H1 (cell line): ENCODE results near the gene WBP1L. TPM values are rescaled to one million over a fixed set of nuclear protein-coding genes. Genes with fewer than 3 reads are reported as not detected.

Source experiments
- CTCF ChIA-PET: fragments of 300-600 bp; sonication (Branson Sonifier 250); formaldehyde crosslinking; loops from one replicate; lab custom pipeline; 2021; ENCODE audit not compliant: partially characterized antibody; lab: Charles Lee
- POLR2A ChIA-PET: fragments of 300-600 bp; sonication (Branson Sonifier 250); formaldehyde crosslinking; loops from one replicate; lab custom pipeline; 2021; ENCODE audit warnings: inconsistent platforms; ENCODE audit not compliant: partially characterized antibody; lab: Charles Lee
- DNase-seq, 2 experiments: peaks; one replicate each; pipeline versions ENCODE4 v3.0.0 to v3.0.0-alpha.2; 2010 to 2022; ENCODE audit warnings: low spot score in 2 of 2, low read depth in 1 of 2, mixed read lengths in 1 of 2
- FAIRE-seq: peaks from 2 replicates; lab custom pipeline; 2011; peaks lifted over from hg19 to GRCh38; lab: Jason Lieb, UNC
- H2AFZ ChIP-seq: 2 replicates; pipeline ENCODE4 v1.8.1; 2012; ENCODE audit warnings: low read length, inconsistent platforms
- H2AK5ac ChIP-seq: 2 replicates; pipeline ENCODE4 v1.6.1; 2013; ENCODE audit warnings: low read depth, low read length
- H2BK120ac ChIP-seq: replicated peaks from 2 replicates; pipeline ENCODE3; 2013; ENCODE audit warnings: low read depth, low read length, inconsistent platforms
- H2BK12ac ChIP-seq: 2 replicates; pipeline ENCODE4 v1.6.1; 2013; ENCODE audit warnings: low read depth, low read length
- H2BK15ac ChIP-seq: 2 replicates; pipeline ENCODE4 v1.6.1; 2013; ENCODE audit warnings: low read length
- H2BK20ac ChIP-seq: 2 replicates; pipeline ENCODE4 v1.6.1; 2013; ENCODE audit warnings: low read length
- H2BK5ac ChIP-seq: 2 replicates; pipeline ENCODE4 v1.6.1; 2013; ENCODE audit warnings: low read depth, low read length
- H3K14ac ChIP-seq: 2 replicates; pipeline ENCODE4 v1.6.1; 2013; ENCODE audit warnings: inconsistent platforms; ENCODE audit not compliant: insufficient read length
- H3K18ac ChIP-seq: 2 replicates; pipeline ENCODE4 v1.6.1; 2013; ENCODE audit warnings: low read length; ENCODE audit errors: extremely low read depth
- H3K23ac ChIP-seq: 2 replicates; pipeline ENCODE4 v1.6.1; 2013; ENCODE audit warnings: inconsistent platforms; ENCODE audit not compliant: insufficient read length
- H3K23me2 ChIP-seq: 2 replicates; pipeline ENCODE4 v1.6.1; 2013; ENCODE audit warnings: low read depth, low read length
- H3K27ac ChIP-seq: 2 replicates; pipeline ENCODE4 v1.6.1; 2011; ENCODE audit warnings: low read depth, low read length, inconsistent platforms
- H3K27me3 ChIP-seq, 4 experiments: replicated peaks in 1 of 4; 1 replicate in 1 of 4; 2 replicates in 3 of 4; pipeline versions ENCODE4 v1.6.1 to v1.8.1; 2011 to 2013; ENCODE audit warnings: low read length in 3 of 4, mild to moderate bottlenecking in 3 of 4, inconsistent platforms in 2 of 4, mixed read lengths in 2 of 4, moderate library complexity in 1 of 4; ENCODE audit not compliant: control insufficient read depth in 3 of 4, insufficient read depth in 3 of 4; ENCODE audit errors: extremely low read depth in 1 of 4
- H3K36me3 ChIP-seq, 4 experiments: 2 replicates each; pipeline versions ENCODE4 v1.6.1 to v1.8.1; 2011 to 2013; ENCODE audit warnings: mild to moderate bottlenecking in 4 of 4, low read length in 3 of 4, moderate library complexity in 2 of 4, control low read depth in 1 of 4, inconsistent platforms in 1 of 4; ENCODE audit not compliant: insufficient read depth in 4 of 4, control insufficient read depth in 2 of 4
- H3K4ac ChIP-seq: replicated peaks from 2 replicates; pipeline ENCODE3; 2013; ENCODE audit warnings: low read length, low read depth, mixed read lengths, inconsistent platforms; ENCODE audit not compliant: insufficient read length
- H3K4me1 ChIP-seq, 4 experiments: replicated peaks in 1 of 4; 1 replicate in 1 of 4; 2 replicates in 3 of 4; pipeline versions ENCODE4 v1.6.1 to v1.8.1; 2011 to 2013; ENCODE audit warnings: low read length in 3 of 4, inconsistent platforms in 2 of 4, mixed read lengths in 1 of 4; ENCODE audit not compliant: insufficient read depth in 4 of 4, control insufficient read depth in 3 of 4
- H3K4me2 ChIP-seq, 2 experiments: 2 replicates each; pipeline versions ENCODE4 v1.6.1 to v1.8.1; 2011 to 2013; ENCODE audit warnings: low read depth in 2 of 2, low read length in 2 of 2, control low read depth in 1 of 2, inconsistent platforms in 1 of 2, mild to moderate bottlenecking in 1 of 2; ENCODE audit not compliant: insufficient read depth in 1 of 2
- H3K4me3 ChIP-seq, 4 experiments: fragments of 200-600, 300-600 bp in 1 of 4; sonication (generic), shearing (Covaris generic), sonication (Bioruptor Twin) in 1 of 4; 2 replicates each; pipeline versions ENCODE4 v1.5.1 to v1.8.1; 2011 to 2016; ENCODE audit warnings: low read length in 4 of 4, low read depth in 3 of 4, control low read depth in 2 of 4, inconsistent platforms in 2 of 4, mild to moderate bottlenecking in 2 of 4, mixed read lengths in 1 of 4, moderate library complexity in 1 of 4; ENCODE audit not compliant: insufficient read depth in 2 of 4; ENCODE audit errors: extremely low read depth in 1 of 4
- H3K56ac ChIP-seq: replicated peaks from 2 replicates; pipeline ENCODE3; 2013; ENCODE audit warnings: low read depth, mild to moderate bottlenecking, mixed read lengths, low read length, inconsistent platforms; ENCODE audit not compliant: insufficient read length
- H3K79me1 ChIP-seq: 2 replicates; pipeline ENCODE4 v1.6.1; 2013; ENCODE audit warnings: low read depth, low read length, control low read depth
- H3K79me2 ChIP-seq, 2 experiments: 2 replicates each; pipeline versions ENCODE4 v1.6.1 to v1.8.1; 2012 to 2013; ENCODE audit warnings: low read length in 2 of 2, mild to moderate bottlenecking in 2 of 2, inconsistent platforms in 1 of 2; ENCODE audit not compliant: insufficient read depth in 2 of 2, control insufficient read depth in 1 of 2
- H3K9ac ChIP-seq, 4 experiments: replicated peaks in 1 of 4; 1 replicate in 1 of 4; 2 replicates in 3 of 4; pipeline versions ENCODE4 v1.6.1 to v1.8.1; 2011 to 2013; ENCODE audit warnings: low read depth in 3 of 4, low read length in 3 of 4, control low read depth in 2 of 4, mild to moderate bottlenecking in 2 of 4, moderate library complexity in 2 of 4, inconsistent platforms in 1 of 4; ENCODE audit errors: extremely low read depth in 1 of 4
- H3K9me3 ChIP-seq, 2 experiments: 2 replicates each; pipeline versions ENCODE4 v1.6.1 to v1.8.1; 2012 to 2013; ENCODE audit warnings: mild to moderate bottlenecking in 2 of 2, moderate library complexity in 2 of 2, control low read depth in 1 of 2, inconsistent platforms in 1 of 2, low read depth in 1 of 2, low read length in 1 of 2, mixed read lengths in 1 of 2; ENCODE audit not compliant: insufficient read depth in 2 of 2
- H4K20me1 ChIP-seq, 2 experiments: replicated peaks in 1 of 2; 2 replicates each; pipeline versions ENCODE3 to v1.8.1; 2011 to 2013; ENCODE audit warnings: inconsistent platforms in 2 of 2, low read length in 2 of 2, mild to moderate bottlenecking in 1 of 2; ENCODE audit not compliant: insufficient read depth in 2 of 2, control insufficient read depth in 1 of 2
- H4K5ac ChIP-seq: 2 replicates; pipeline ENCODE4 v1.6.1; 2013; ENCODE audit warnings: low read length, low read depth, mixed read lengths, inconsistent platforms; ENCODE audit not compliant: insufficient read length
- H4K8ac ChIP-seq: 2 replicates; pipeline ENCODE4 v1.8.0; 2013; ENCODE audit warnings: mild to moderate bottlenecking, moderate library complexity, low read length, inconsistent platforms; ENCODE audit not compliant: insufficient read depth; ENCODE audit errors: extremely low read depth
- H4K91ac ChIP-seq: replicated peaks from 2 replicates; pipeline ENCODE3; 2013; ENCODE audit warnings: low read length, mixed read lengths, inconsistent platforms; ENCODE audit not compliant: insufficient read length
- CTBP2 ChIP-seq: IDR thresholded peaks from 2 replicates; pipeline ENCODE4 v1.7.0; 2011; ENCODE audit warnings: borderline replicate concordance, mild to moderate bottlenecking, moderate library complexity, mixed read lengths, low read length; ENCODE audit not compliant: insufficient read depth, insufficient read length
- CTCF ChIP-seq, 3 experiments: IDR thresholded peaks; 1 replicate in 2 of 3; 2 replicates in 1 of 3; pipeline versions ENCODE4 v1.5.1 to v1.6.1; 2011; ENCODE audit warnings: low read length in 3 of 3, mild to moderate bottlenecking in 3 of 3, inconsistent platforms in 2 of 3, low read depth in 1 of 3, moderate library complexity in 1 of 3; ENCODE audit not compliant: insufficient read depth in 1 of 3; ENCODE audit errors: control extremely low read depth in 1 of 3
- EP300 ChIP-seq, 2 experiments: IDR thresholded peaks; 1 replicate in 1 of 2; 2 replicates in 1 of 2; pipeline ENCODE4 v1.6.1; 2011 to 2012; ENCODE audit warnings: low read depth in 2 of 2, low read length in 2 of 2, mild to moderate bottlenecking in 2 of 2, borderline replicate concordance in 1 of 2, inconsistent platforms in 1 of 2, moderate library complexity in 1 of 2
- RAD21 ChIP-seq, 2 experiments: IDR thresholded peaks in 1 of 2; conservative IDR thresholded peaks in 1 of 2; 2 replicates each; pipeline ENCODE4 v1.6.1; 2011; ENCODE audit warnings: low read depth in 2 of 2, low read length in 2 of 2, improper control_type of control experiment in 1 of 2, inconsistent platforms in 1 of 2, mild to moderate bottlenecking in 1 of 2, moderate library complexity in 1 of 2
- SIN3A ChIP-seq, 2 experiments: IDR thresholded peaks in 1 of 2; conservative IDR thresholded peaks in 1 of 2; 2 replicates each; pipeline ENCODE4 v1.6.1; 2011 to 2012; ENCODE audit warnings: low read length in 2 of 2, improper control_type of control experiment in 1 of 2, low read depth in 1 of 2, mild to moderate bottlenecking in 1 of 2
- TAF1 ChIP-seq: IDR thresholded peaks from 2 replicates; pipeline ENCODE4 v1.6.1; 2011; ENCODE audit warnings: mild to moderate bottlenecking, low read depth, low read length
- WGBS, 2 experiments: shearing (Covaris generic) in 1 of 2; methylation state at CpG; one replicate each; pipeline versions ENCODE4 v1.1.6 to v1.1.7; 2013 to 2015; ENCODE audit warnings: low lambda C conversion rate in 2 of 2, mixed read lengths in 2 of 2, inconsistent platforms in 1 of 2, low coverage in 1 of 2, missing lambda C conversion rate in 1 of 2; ENCODE audit not compliant: insufficient replicate concordance in 2 of 2, insufficient coverage in 1 of 2, insufficient read length in 1 of 2; ENCODE audit errors: extremely low coverage in 1 of 2, missing lambda C conversion rate in 1 of 2; 5-methylcytosine and 5-hydroxymethylcytosine counted together
- polyA plus RNA-seq, 7 experiments: library from polyadenylated mRNA; depleted of rRNA in 3 of 7; stranded (reverse) in 5 of 7; unstranded in 2 of 7; fragments of >200 nt in 5 of 7; fragments of 200-250 nt in 2 of 7; gene quantifications; 1 replicate in 5 of 7; 2 replicates in 1 of 7; 4 replicates in 1 of 7; pipeline versions ENCODE4 v1.2.1 to v1.2.3, GENCODE V29; 2011 to 2013; ENCODE audit warnings: missing spikeins in 2 of 7, mixed read lengths in 2 of 7
- total RNA-seq: library from RNA; stranded (reverse); fragmentation: NEBNext Ultra II Directional; extraction: Animal tissue kit (Norgen Biotek cat#: 25700); gene quantifications from 2 replicates; pipeline ENCODE4 v1.2.1, GENCODE V29; 2021

WBP1L gene
- total and polyA plus RNA-seq, 2 of the 8 experiments (the other 6 are each of a cell fraction or from before 2014, with no cell fraction given), result 26.6 to 29.9 TPM

GRCh38 chr10:102752934-102753664 is 9.4 kb downstream of the WBP1L start:
- H3K9me3 ChIP-seq, result no peaks in the 10 kb centered on the region
- no peak overlapping the region for H4K5ac ChIP-seq
- peaks cover 3 to 7% of the 10 kb centered on the region in 2 experiments; a peak in 2 of 4 replicates for H3K79me2 ChIP-seq
- H3K14ac ChIP-seq, result no peak overlapping the region
- no peak for TF ChIP-seq SIN3A (conservative IDR thresholded peaks at IDR 0.05 in 1 of 2, IDR thresholded peaks at IDR 0.05 in 1 of 2; ENCODE audit: low read depth in 1 of 2, low read length in 2 of 2)
- TF ChIP-seq EP300 (IDR thresholded peaks at IDR 0.05; ENCODE audit: borderline replicate concordance in 1 of 2, low read depth in 2 of 2, low read length in 2 of 2), result no peak
- TF ChIP-seq CTCF (IDR thresholded peaks at IDR 0.05; ENCODE audit: control extremely low read depth in 1 of 3, insufficient read depth in 1 of 3, low read depth in 1 of 3, low read length in 3 of 3), result peak; percentile 15 to 77 (median 50)
- TF ChIP-seq RAD21 (IDR thresholded peaks at IDR 0.05 in 1 of 2, conservative IDR thresholded peaks at IDR 0.05 in 1 of 2; ENCODE audit: low read depth in 2 of 2, low read length in 2 of 2), result peak; percentile 59 to 75
- TF ChIP-seq TAF1, result no peak
- no peak for TF ChIP-seq CTBP2
- TF ChIP-seq, all 59 proteins: peak for 2
- no peak overlapping the region for H3K4me2 ChIP-seq
- H4K91ac ChIP-seq, result peak overlapping the region; percentile 46
- no peak overlapping the region for H3K56ac ChIP-seq
- H3K18ac ChIP-seq, result no peak overlapping the region
- no peak overlapping the region for H4K8ac ChIP-seq
- H3K27me3 ChIP-seq, result no peaks in the 10 kb centered on the region
- H3K23me2 ChIP-seq, result no peaks in the 10 kb centered on the region
- no peak overlapping the region for H3K9ac ChIP-seq
- WGBS, 2 experiments, result 85% methylated on average over 4 of the region's 4 CpGs; no CpG with 5 or more reads in 1 of the 2 experiments
- H2AFZ ChIP-seq, result no peak overlapping the region
- no peak overlapping the region for H3K4me3 ChIP-seq
- H2BK5ac ChIP-seq, result 0 out of 2 replicates have a peak overlapping the region, but pooled peaks have one; percentile 67
- no peak overlapping the region for H2BK120ac ChIP-seq
- no peak overlapping the region for H3K4ac ChIP-seq
- H3K23ac ChIP-seq, result no peak overlapping the region
- H3K36me3 ChIP-seq, result no peaks in the 10 kb centered on the region
- H2AK5ac ChIP-seq, result peak overlapping the region; percentile 53; the same call in 1 of the 2 replicates
- FAIRE-seq (peak; percentile 77), DNase-seq (no peak)
- H2BK20ac ChIP-seq, result no peak overlapping the region
- H3K4me1 ChIP-seq, result no peaks in the 10 kb centered on the region
- ChIA-PET POLR2A (interaction anchor here (1.4 to 4.1 kb wide), 3 partner anchors 9 to 23 kb away, joined by 5 to 22 read pairs (median 6); partner anchors contain the start of gene WBP1L), CTCF (interaction anchor here (0.7 to 5.2 kb wide), 28 partner anchors 9 to 316 kb away, joined by 3 to 42 read pairs (median 4); partner anchors contain the start of genes CYP17A1 and WBP1L)
- H2BK15ac ChIP-seq, result peak overlapping the region; percentile 94; the same call in 1 of the 2 replicates
- no peak overlapping the region for H3K27ac ChIP-seq
- H2BK12ac ChIP-seq, result peak overlapping the region; percentile 84; the same call in 1 of the 2 replicates
- no peaks in the 10 kb centered on the region for H4K20me1 ChIP-seq
- H3K79me1 ChIP-seq, result peaks cover 3% of the 10 kb centered on the region; the same call in 1 of the 2 replicates
